Measurements from ENCODE around the gene ANKRD36B.
"Not testable (repeated sequence)": the region's sequence is repeated elsewhere in the genome, so short reads cannot be mapped to it uniquely, and the experiment has no call there.

ANKRD36B gene

GRCh38 chr2:97590515-97591394 lies 1.1 kb upstream of the ANKRD36B start:
- peak; percentile 47 for DNase-seq (ENCODE audit: extremely low spot score)
- ChIA-PET CTCF (interaction anchor here (0.6 to 2.9 kb wide), 28 partner anchors 9 to 799 kb away, joined by 3 to 151 read pairs (median 6); partner anchors contain the start of genes ACTR1B, C2orf92 and COX5B), POLR2A (interaction anchor here (0.7 kb wide), 1 partner anchor 198 kb away, joined by 4 read pairs; no protein-coding TSS in a partner anchor)
- TF ChIP-seq CTCF (IDR thresholded peaks at IDR 0.05; ENCODE audit: control extremely low read depth, extremely low read depth, low read depth, missing control alignments) = peak; percentile 96

- POLR2A ChIA-PET; DNase-seq (ENCODE audit: extremely low spot score): not testable (repeated sequence)
- CTCF ChIA-PET = interaction anchor here (2.9 kb wide), 1 partner anchor 109 kb away, joined by 151 read pairs; no protein-coding TSS in a partner anchor
These were observed 450 bp downstream of the ANKRD36B start for GRCh38 chr2:97589257-97589597.

GRCh38 chr2:97565674-97566073 lies 24.0 kb downstream of the ANKRD36B start:
- DNase-seq (ENCODE audit: extremely low spot score); POLR2A ChIA-PET; CTCF ChIA-PET: not testable (repeated sequence)

- DNase-seq (ENCODE audit: extremely low spot score); CTCF ChIA-PET; POLR2A ChIA-PET: not testable (repeated sequence)
These were observed 37.3 kb downstream of the ANKRD36B start for GRCh38 chr2:97552406-97552805.

- POLR2A ChIA-PET; DNase-seq (ENCODE audit: extremely low spot score); CTCF ChIA-PET: not testable (repeated sequence)
These were observed 39.2 kb downstream of the ANKRD36B start for GRCh38 chr2:97550498-97550897.

- DNase-seq (ENCODE audit: extremely low spot score); CTCF ChIA-PET; POLR2A ChIA-PET: not testable (repeated sequence)
These were observed 40.6 kb downstream of the ANKRD36B start for GRCh38 chr2:97549058-97549457.

GRCh38 chr2:97548536-97548935 lies 41.1 kb downstream of the ANKRD36B start:
- DNase-seq (ENCODE audit: extremely low spot score); CTCF ChIA-PET: not testable (repeated sequence)

GRCh38 chr2:97546711-97547110 lies 43.0 kb downstream of the ANKRD36B start:
- no peak for DNase-seq (ENCODE audit: extremely low spot score)
- ChIA-PET CTCF (no interaction called here), POLR2A (no interaction called here)
- no peak for TF ChIP-seq CTCF (IDR thresholded peaks at IDR 0.05; ENCODE audit: control extremely low read depth, extremely low read depth, low read depth, missing control alignments)

More at GRCh38 chr2:97548536-97548935, 41.1 kb downstream of the ANKRD36B start:
- POLR2A ChIA-PET = not testable (repeated sequence)

- POLR2A ChIA-PET; DNase-seq (ENCODE audit: extremely low spot score); CTCF ChIA-PET: not testable (repeated sequence)
These were observed 44.8 kb downstream of the ANKRD36B start for GRCh38 chr2:97544911-97545310.

- CTCF ChIA-PET; POLR2A ChIA-PET; DNase-seq (ENCODE audit: extremely low spot score): not testable (repeated sequence)
These were observed 63.8 kb downstream of the ANKRD36B start for GRCh38 chr2:97525904-97526303.

- POLR2A ChIA-PET; DNase-seq (ENCODE audit: extremely low spot score); CTCF ChIA-PET: not testable (repeated sequence)
These were observed 65.9 kb downstream of the ANKRD36B start for GRCh38 chr2:97523816-97524215.

GRCh38 chr2:97522916-97523555 lies 66.6 kb downstream of the ANKRD36B start:
- DNase-seq (ENCODE audit: extremely low spot score); POLR2A ChIA-PET; CTCF ChIA-PET: not testable (repeated sequence)

GRCh38 chr2:97495651-97496050 lies 94.0 kb downstream of the ANKRD36B start:
- POLR2A ChIA-PET; DNase-seq (ENCODE audit: extremely low spot score); CTCF ChIA-PET: not testable (repeated sequence)

GRCh38 chr2:97490141-97490540 lies 99.5 kb downstream of the ANKRD36B start:
- CTCF ChIA-PET; POLR2A ChIA-PET; DNase-seq (ENCODE audit: extremely low spot score): not testable (repeated sequence)

Data from GM10248 (cell line).